ENCODE measurements around the gene NRXN3.

Gene NRXN3

DNA sequence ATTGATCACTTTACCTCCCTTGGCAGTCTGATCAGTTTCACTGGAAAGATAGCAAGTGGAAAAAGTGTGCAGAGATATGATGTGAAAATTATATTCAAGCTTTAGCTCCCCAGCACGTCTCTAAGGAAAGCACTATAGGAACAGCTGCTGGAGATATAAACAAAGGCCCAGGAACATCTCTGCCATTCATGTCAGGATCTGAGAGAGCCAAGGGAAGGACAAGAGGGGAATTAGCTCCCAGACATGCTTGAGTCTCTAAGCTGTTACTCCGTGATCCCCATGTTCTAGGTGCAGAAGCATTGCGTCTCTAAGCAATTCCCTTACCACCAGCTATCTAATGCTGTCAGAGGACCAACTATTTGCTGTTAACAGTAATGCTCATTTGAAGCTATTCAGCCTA is 1341.0 kb downstream of the NRXN3 start:
- TF ChIP-seq, protein P1, sequence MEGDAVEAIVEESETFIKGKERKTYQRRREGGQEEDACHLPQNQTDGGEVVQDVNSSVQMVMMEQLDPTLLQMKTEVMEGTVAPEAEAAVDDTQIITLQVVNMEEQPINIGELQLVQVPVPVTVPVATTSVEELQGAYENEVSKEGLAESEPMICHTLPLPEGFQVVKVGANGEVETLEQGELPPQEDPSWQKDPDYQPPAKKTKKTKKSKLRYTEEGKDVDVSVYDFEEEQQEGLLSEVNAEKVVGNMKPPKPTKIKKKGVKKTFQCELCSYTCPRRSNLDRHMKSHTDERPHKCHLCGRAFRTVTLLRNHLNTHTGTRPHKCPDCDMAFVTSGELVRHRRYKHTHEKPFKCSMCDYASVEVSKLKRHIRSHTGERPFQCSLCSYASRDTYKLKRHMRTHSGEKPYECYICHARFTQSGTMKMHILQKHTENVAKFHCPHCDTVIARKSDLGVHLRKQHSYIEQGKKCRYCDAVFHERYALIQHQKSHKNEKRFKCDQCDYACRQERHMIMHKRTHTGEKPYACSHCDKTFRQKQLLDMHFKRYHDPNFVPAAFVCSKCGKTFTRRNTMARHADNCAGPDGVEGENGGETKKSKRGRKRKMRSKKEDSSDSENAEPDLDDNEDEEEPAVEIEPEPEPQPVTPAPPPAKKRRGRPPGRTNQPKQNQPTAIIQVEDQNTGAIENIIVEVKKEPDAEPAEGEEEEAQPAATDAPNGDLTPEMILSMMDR (IDR thresholded peaks at IDR 0.05; ENCODE audit: low read depth, low read length): no peak
- no peak for DNase-seq (ENCODE audit: extremely low read depth, low read depth)

DNA sequence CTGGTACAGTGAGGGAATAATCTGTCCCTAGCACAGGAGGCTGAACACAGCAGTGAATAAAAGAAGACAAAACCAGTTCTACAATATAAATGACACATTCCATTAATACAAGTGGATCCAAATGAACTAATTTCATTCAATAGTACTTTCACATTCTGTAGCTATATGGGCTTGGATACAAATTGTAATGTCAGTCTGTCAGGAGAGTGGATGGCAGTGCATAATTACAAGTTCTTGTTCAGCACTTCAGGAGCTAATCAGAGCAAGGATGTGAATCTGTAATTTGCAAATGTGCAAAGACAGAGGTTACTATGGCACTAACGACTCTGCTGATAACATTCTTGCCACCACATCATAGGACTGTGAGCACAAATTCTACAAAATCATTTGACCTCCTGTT is 1343.3 kb downstream of the NRXN3 start:
- TF ChIP-seq, protein P1 (IDR thresholded peaks at IDR 0.05; ENCODE audit: low read depth, low read length): no peak
- DNase-seq (ENCODE audit: extremely low read depth, low read depth): no peak

DNA sequence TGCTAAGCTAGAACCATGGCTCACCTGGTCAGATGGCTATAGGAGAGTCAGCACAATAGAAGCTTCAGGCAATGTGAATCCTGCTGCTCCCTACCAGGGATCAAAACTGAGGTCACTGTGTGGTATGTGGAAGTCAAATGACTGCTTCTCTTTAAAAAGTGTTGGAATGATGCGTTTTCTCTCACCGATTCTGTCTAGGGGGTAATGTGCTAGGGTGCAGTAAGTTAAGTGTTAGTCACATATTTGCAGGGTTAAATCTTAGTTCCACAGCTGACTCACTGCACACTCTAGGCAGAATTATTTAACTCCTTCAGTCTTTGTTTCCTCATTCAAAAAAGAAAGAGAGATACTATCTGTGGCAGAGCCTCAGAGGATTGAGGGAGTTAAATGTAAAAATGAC is 1344.5 kb downstream of the NRXN3 start:
- DNase-seq (ENCODE audit: extremely low read depth, low read depth): no peak

DNA sequence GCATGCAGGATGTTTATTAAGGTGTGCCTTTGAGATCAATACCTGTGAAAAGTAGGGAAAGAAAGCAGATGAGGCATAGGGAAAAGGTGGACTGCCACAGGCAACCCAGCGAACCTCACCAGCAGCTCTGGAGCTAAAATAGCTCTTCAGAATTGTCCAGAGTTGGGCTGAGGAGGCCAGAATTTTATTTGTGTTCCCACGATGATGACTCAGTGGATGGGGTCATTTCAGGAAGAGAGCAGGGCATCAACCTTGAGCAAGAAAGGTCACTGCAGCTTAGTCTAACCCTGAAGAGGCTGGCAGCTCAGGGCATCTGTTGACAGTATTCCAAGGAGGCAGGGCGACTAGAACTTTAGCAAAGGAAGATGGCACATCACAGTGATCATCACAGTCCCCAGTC is 1345.0 kb downstream of the NRXN3 start:
- TF ChIP-seq, protein P1 (IDR thresholded peaks at IDR 0.05; ENCODE audit: low read depth, low read length): no peak
- DNase-seq (ENCODE audit: extremely low read depth, low read depth): no peak

More for the DNA sequence above, 1344.5 kb downstream of the NRXN3 start:
- TF ChIP-seq, protein P1 (IDR thresholded peaks at IDR 0.05; ENCODE audit: low read depth, low read length): no peak

DNA sequence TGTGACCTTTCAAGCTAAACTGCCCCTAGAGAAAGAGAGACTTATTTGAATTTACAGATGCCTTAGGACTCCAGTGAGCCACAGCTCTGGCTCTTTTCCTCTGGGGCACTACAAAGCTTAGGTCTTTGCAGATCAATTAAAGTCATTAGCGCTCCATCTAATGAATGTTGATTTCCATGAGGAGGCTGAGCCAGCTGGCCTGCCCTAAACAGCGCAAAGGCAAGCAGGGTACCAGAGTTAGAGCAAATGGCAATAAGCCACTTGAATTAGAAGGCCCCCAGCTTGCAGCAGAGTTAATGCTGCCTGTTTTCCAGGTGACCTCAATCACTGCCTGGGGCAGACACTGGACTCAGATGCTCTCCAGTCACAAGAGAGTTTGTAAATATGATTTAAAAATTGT is 1345.8 kb downstream of the NRXN3 start:
- DNase-seq (ENCODE audit: extremely low read depth, low read depth): no peak
- TF ChIP-seq, protein P1 (IDR thresholded peaks at IDR 0.05; ENCODE audit: low read depth, low read length): no peak

DNA sequence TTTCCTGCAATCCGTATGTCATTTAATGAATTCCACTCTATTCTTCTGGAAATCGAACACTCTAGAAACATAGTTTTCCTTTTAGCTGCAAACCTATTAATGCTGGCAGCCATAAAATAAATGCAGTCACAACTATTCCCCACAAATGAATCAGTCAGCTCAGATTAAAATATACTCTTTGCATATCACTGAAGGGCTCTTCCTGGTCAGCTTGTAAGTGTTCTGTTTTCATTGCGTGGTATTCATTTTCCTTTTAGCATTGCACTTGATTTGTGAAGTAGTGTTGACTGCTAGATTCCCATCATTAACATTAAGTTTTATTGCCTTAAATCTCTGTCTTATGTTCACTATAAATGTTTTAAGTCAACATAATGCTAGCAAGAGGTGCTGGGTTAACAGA is 1355.2 kb downstream of the NRXN3 start:
- TF ChIP-seq, protein P1 (IDR thresholded peaks at IDR 0.05; ENCODE audit: low read depth, low read length): no peak
- no peak for DNase-seq (ENCODE audit: extremely low read depth, low read depth)

DNA sequence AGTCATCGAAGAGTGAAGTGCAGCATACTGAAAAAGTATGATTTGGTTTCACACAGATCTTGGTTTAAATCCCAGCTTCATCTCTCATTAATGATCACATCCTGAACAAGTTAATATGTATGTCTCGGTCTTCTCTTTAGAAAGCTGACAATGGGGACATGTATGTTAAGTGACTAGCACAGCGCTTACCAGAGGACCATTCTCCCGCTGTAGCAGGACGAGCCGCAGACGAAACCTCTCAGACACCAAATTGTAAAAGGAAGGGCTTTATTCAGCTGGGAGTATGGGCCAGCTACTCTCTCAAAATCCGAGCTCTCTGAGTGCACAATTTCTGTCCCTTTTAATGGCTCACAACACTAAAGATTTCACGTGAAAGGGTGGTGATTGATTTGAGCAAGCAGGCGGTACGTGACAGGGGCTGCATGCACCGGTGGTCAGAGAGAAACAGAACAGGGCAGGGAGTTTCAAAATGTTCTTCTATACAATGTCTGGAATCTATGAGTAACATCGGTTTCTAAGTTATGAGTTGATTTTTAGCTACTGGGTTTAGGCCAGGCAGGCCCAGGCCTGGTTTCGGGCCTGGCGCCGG is 1358.7 kb downstream of the NRXN3 start:
- TF ChIP-seq, protein P1 (IDR thresholded peaks at IDR 0.05; ENCODE audit: low read depth, low read length): no peak
- DNase-seq (ENCODE audit: extremely low read depth, low read depth): no peak
